ENCODE data around the gene ZNF808.
"Not testable (repeated sequence)": the region's sequence is repeated elsewhere in the genome, so short reads cannot be mapped to it uniquely, and the experiment has no call there.

ZNF808 gene

DNA sequence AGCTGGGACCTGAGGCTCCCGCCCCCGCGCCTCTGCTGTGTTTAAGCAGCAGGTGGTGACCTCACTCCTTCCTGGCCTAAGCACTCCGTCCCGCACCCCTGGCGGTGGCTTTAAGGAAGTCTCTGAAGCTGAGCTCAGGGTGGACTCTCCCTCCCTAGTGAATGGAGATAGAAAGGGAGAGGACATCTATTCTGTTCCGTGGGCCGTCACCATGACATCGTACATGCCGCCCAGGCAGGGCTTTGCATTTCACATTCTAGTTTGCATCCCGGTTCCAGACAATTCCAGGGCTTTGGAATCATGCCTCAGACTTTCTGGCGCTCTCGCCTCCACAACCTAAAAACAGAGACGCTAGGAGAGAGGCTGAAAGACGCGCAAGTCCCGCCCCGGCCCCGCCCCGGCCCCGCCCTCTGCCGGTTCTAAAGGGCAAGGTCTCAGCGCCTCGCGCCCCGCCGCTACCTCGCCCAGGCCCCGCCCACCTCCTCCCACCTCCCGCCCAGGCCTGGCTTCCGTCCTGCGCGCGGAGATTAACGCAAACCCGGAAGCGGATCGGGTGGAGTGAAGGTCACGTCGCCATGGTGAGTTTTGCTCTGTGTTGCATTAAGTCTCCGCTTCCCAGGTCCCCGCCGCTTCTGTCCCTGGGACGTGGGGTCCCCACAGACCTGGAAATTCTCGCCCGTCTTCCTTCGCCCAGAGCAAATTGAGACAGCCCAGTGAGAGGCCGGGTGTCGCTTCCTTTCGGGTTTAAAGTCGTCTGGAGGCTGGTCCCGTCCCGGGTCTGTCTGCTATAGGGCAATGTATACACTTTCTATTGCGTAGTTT lies at the start of gene ZNF808:
Gene ZNF808, plus strand, starts transcription at position 535 of the 822 bp plus-strand sequence. CDS start 15,617 bp downstream, outside the sequence.
- Mint-ChIP-seq H3K27ac (peak within 1 kb of the TSS; percentile 98), H3K9me3 (peaks cover 29% of the 10 kb centered on the region), H3K36me3 (ENCODE audit: low read depth) (peaks cover 29% of the 10 kb centered on the region), H3K4me3 (peak within 1 kb of the TSS; percentile 99), H3K4me1 (ENCODE audit: low read depth) (peaks cover 14% of the 10 kb centered on the region), H3K27me3 (ENCODE audit: low read depth) (no peaks in the 10 kb centered on the region)
- peak; percentile 86 for DNase-seq (ENCODE audit: low spot score)

DNA sequence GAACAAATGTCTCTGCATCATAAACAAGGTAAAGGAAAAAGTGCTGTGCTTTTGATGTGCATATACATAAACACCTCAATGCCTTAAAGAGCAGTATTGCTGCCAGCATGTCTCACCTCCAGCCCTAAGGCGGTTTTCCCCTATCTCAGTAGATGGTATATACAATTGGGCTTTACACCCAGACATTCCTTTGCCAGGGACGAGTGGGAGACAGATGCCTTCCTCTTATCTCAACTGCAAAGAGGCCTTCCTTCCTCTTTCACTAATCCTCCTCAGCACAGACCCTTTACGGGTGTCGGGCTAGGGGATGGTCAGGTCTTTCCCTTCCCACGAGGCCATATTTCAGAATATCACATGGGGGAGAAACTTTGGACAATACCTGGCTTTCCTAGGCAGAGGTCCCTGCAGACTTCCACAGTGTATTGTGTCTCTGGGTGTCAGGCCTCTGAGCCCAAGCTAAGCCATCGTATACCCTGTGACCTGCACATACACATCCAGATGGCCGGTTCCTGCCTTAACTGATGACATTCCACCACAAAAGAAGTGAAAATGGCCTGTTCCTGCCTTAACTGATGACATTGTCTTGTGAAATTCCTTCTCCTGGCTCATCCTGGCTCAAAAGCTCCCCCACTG lies 43.2 kb upstream of the ZNF808 start:
- not testable (repeated sequence) for H3K4me1 Mint-ChIP-seq (ENCODE audit: low read depth); H3K27me3 Mint-ChIP-seq (ENCODE audit: low read depth); H3K36me3 Mint-ChIP-seq (ENCODE audit: low read depth); H3K4me3 Mint-ChIP-seq; H3K27ac Mint-ChIP-seq; DNase-seq (ENCODE audit: low spot score)
- H3K9me3 Mint-ChIP-seq, result peaks cover 45% of the 10 kb centered on the region

DNA sequence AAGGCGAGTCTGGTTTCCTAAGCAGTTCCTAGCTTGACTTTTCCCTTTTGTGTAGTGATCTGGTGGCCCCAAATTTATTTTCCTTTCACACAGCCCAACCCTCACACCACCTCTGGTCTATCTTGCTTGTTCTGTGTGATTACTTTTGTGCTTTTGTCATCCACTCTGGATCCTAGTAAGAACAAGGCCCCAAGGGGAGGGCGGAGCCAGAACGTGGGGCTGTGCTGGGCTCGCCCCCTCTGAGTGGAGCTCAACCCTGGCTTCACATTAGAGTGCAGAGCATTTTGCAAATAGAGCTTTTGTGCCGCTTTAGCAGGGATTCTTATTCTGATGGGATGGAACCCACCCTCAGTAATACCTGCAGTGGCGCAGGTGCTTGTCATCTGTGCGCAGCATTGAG lies 42.4 kb upstream of the ZNF808 start:
- H3K4me1 Mint-ChIP-seq (ENCODE audit: low read depth); H3K27ac Mint-ChIP-seq: not testable (repeated sequence)
- peaks cover 46% of the 10 kb centered on the region for H3K9me3 Mint-ChIP-seq

DNA sequence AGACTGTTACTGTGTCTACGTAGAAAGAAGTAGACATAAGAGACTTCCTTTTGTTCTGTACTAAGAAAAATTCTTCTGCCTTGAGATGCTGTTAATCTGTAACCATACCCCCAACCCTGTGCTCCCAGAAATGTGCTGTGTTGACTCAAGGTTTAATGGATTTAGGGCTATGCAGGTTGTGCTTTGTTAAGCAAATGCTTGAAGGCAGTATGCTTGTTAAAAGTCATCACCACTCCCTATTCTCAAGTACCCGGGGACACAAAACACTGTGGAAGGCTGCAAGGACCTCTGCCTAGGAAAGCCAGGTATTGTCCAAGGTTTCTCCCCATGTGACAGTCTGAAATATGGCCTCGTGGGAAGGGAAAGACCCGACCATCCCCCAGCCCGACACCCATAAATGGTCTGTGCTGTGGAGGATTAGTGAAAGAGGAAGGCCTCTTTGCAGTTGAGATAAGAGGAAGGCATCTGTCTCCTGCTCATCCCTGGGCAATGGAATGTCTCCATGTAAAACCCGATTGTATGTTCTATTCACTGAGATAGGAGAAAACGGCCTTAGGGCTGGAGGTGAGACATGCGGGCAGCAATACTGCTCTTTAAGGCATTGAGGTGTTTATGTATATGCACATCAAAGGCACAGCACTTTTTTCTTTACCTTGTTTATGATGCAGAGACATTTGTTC lies 41.8 kb upstream of the ZNF808 start:
- not testable (repeated sequence) for H3K27ac Mint-ChIP-seq; H3K36me3 Mint-ChIP-seq (ENCODE audit: low read depth); H3K4me3 Mint-ChIP-seq; H3K27me3 Mint-ChIP-seq (ENCODE audit: low read depth); H3K4me1 Mint-ChIP-seq (ENCODE audit: low read depth); DNase-seq (ENCODE audit: low spot score)
- peaks cover 44% of the 10 kb centered on the region for H3K9me3 Mint-ChIP-seq

More for the DNA sequence above, 42.4 kb upstream of the ZNF808 start:
- not testable (repeated sequence) for DNase-seq (ENCODE audit: low spot score); H3K36me3 Mint-ChIP-seq (ENCODE audit: low read depth); H3K27me3 Mint-ChIP-seq (ENCODE audit: low read depth); H3K4me3 Mint-ChIP-seq

DNA sequence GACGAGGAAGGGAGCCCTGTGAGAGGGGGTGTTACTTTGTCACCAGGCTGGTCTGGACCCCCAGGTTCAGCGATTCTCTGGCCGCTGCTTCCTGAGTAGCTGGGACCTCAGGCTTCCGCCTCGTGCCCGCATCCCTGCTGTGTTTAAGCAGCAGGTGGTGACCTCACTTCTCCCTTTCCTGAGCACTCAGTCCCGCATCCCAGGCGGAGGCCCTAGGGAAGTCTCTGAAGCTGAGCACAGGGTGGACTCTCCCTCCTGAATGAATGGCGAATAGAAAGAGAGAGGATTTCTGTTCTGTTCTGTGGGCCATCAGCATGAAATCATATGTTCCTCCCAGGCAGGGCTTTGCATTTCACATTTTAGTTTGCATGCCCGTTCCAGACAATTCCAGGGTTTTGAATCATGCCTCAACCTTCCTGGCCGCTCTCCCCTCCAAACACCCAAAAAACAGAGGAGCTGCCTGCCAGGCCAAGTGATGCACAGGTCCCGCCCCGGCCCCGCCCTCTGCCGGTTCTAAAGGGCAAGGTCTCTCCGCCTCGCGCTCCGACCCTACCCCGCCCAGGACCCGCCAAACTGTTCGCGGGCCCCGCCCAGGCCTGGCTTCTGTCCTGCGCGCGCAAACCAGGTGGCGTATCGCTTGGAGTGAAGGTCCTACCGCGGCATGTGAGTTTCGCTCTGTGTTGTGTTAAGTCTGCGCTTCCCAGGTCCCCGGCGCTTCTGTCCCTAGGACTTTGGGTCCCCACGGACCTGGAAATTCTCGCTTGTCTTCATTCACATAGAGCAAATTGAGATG lies 35.1 kb upstream of the ZNF808 start:
- no peak for DNase-seq (ENCODE audit: low spot score)
- H3K27ac Mint-ChIP-seq, result no peak overlapping the region
- H3K9me3 Mint-ChIP-seq, result peaks cover 41% of the 10 kb centered on the region
- H3K27me3 Mint-ChIP-seq (ENCODE audit: low read depth), result no peaks in the 10 kb centered on the region
- peaks cover 2% of the 10 kb centered on the region for H3K36me3 Mint-ChIP-seq (ENCODE audit: low read depth)
- H3K4me1 Mint-ChIP-seq (ENCODE audit: low read depth), result no peaks in the 10 kb centered on the region
- H3K4me3 Mint-ChIP-seq, result no peak overlapping the region

DNA sequence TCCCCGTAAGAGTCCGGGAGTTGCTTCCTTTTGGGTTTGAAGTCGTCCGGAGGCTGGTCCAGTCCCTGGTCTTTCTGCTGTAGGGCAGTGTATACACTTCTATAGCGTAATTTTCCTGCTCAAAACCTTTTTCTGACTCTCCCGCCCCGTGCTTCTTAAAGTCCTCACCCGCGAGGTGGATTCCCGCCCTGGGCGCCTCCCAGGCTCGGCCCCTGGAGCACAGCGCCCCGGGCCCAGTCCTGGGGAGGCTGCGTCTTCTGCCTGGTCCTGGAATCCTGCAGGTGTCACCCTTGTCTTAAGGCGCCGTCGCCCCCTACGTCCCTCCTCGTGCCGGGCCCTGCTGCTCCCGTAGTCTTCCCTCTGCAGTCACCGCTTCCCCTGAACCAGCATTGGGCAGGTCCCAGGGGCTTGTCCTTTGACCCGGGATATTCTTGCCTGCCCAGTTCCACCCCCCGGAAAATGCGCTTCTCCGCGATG lies 34.4 kb upstream of the ZNF808 start:
- DNase-seq (ENCODE audit: low spot score), result no peak
- peaks cover 47% of the 10 kb centered on the region for H3K9me3 Mint-ChIP-seq
- H3K4me3 Mint-ChIP-seq, result no peak overlapping the region
- no peaks in the 10 kb centered on the region for H3K4me1 Mint-ChIP-seq (ENCODE audit: low read depth)
- H3K36me3 Mint-ChIP-seq (ENCODE audit: low read depth), result peaks cover 2% of the 10 kb centered on the region
- no peak overlapping the region for H3K27ac Mint-ChIP-seq
- no peaks in the 10 kb centered on the region for H3K27me3 Mint-ChIP-seq (ENCODE audit: low read depth)

DNA sequence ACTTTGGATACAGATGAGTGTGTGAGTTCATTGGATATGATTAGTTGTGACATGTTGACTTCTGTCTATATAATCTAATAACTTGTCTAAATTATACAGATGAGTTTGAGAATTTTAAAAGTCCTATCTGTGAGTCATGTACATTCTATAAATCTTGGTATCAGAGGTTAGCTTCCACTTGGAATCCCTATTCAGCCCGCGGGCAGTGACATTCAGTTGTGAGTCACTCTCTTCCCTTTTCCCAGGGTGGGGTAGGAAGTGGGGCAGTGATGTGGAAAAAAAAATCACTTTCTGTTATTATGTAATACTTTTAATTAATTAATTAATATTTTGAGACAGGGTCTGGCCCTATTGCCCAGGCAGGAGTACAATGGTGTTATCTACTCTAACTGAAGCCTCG lies 33.0 kb upstream of the ZNF808 start:
- peaks cover 2% of the 10 kb centered on the region for H3K36me3 Mint-ChIP-seq (ENCODE audit: low read depth)
- no peak overlapping the region for H3K27ac Mint-ChIP-seq
- H3K27me3 Mint-ChIP-seq (ENCODE audit: low read depth), result no peaks in the 10 kb centered on the region
- no peak overlapping the region for H3K4me3 Mint-ChIP-seq
- H3K4me1 Mint-ChIP-seq (ENCODE audit: low read depth), result no peaks in the 10 kb centered on the region
- peaks cover 48% of the 10 kb centered on the region for H3K9me3 Mint-ChIP-seq
- no peak for DNase-seq (ENCODE audit: low spot score)

DNA sequence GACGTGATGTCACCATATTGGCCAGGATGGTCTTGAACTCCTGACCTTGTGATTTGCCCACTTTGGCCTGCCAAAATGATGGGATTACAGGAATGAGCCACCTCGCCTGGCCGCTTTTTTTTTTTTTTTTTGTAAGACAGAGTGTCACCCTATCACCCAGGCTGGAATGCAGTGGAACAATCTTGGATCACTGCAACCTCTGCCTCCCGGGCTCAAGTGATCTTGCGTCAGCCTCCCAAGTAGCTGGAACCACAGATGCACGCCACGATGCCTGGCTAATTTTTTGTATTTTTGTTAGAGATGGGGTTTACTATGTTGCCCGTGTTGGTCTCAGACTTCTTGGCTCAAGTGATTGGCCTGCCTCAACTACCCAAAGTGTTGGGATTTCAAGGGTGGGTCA lies 28.9 kb upstream of the ZNF808 start:
- Mint-ChIP-seq H3K27me3 (ENCODE audit: low read depth) (no peaks in the 10 kb centered on the region), H3K36me3 (ENCODE audit: low read depth) (peaks cover 2% of the 10 kb centered on the region), H3K9me3 (peaks cover 49% of the 10 kb centered on the region), H3K27ac (no peak overlapping the region), H3K4me3 (no peak overlapping the region), H3K4me1 (ENCODE audit: low read depth) (no peaks in the 10 kb centered on the region)
- DNase-seq (ENCODE audit: low spot score), result no peak

DNA sequence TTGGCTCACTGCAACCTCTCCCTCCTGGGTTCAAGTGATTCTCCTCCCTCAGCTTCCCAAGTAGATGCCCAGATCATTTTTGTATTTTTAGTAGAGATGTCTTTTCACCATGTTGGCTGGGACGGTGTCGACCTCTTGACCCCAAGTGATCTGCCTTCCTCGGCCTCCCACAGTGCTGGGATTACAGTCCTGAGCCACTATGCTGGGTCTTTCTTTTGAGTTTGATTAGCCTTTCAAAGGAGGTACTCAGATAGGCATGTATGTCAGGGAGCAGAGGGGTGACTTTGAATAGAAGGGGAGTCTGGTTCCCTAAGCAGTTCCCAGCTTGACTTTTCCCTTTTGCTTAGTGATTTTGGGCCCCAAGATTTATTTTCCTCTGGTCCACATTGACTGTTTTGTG lies 27.0 kb upstream of the ZNF808 start:
- H3K4me1 Mint-ChIP-seq (ENCODE audit: low read depth); H3K4me3 Mint-ChIP-seq: not testable (repeated sequence)

DNA sequence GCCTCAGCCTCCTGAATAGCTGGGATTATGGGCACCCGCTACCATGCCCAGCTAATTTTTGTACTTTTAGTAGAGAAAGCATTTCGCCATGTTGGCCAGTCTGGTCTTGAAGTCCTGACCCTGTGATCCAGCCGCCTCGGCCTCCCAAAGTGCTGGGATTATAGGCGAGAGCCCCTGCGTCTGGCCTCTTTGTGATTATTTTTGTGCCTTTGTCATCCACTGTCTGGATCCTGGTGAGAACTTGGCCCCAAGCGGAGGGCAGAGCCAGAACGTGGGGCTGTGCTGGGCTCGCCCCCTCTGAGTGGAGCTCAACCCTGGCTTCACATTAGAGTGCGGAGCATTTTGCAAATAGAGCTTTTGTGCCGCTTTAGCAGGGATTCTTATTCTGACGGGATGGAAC lies 26.5 kb upstream of the ZNF808 start:
- peaks cover 49% of the 10 kb centered on the region for H3K9me3 Mint-ChIP-seq
- H3K27me3 Mint-ChIP-seq (ENCODE audit: low read depth); H3K36me3 Mint-ChIP-seq (ENCODE audit: low read depth): not testable (repeated sequence)

More for the DNA sequence above, 27.0 kb upstream of the ZNF808 start:
- H3K27me3 Mint-ChIP-seq (ENCODE audit: low read depth); DNase-seq (ENCODE audit: low spot score); H3K27ac Mint-ChIP-seq; H3K36me3 Mint-ChIP-seq (ENCODE audit: low read depth): not testable (repeated sequence)
- H3K9me3 Mint-ChIP-seq, result peaks cover 49% of the 10 kb centered on the region

DNA sequence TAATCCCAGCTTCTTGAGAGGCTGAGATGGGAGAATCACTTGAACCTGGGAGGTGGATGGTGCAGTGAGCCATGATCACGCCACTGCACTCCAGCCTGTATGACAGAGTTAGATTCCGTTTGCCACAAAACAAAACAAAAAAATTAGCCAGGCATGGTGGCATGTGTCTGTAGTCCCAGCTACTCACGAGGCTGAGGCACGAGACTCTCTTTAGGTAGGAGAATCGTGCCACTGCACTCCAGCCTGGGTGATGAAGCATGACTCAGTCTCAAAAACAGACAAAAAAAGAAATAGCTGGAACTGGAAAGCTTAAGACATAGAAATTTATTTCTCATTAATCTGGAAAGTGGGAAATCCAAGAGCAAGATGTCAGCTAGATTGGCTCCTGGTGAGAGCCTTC lies 20.2 kb upstream of the ZNF808 start:
- no peaks in the 10 kb centered on the region for H3K27me3 Mint-ChIP-seq (ENCODE audit: low read depth)
- H3K4me1 Mint-ChIP-seq (ENCODE audit: low read depth), result no peaks in the 10 kb centered on the region
- H3K9me3 Mint-ChIP-seq, result peaks cover 59% of the 10 kb centered on the region
- no peak for DNase-seq (ENCODE audit: low spot score)
- H3K27ac Mint-ChIP-seq, result no peak overlapping the region
- no peak overlapping the region for H3K4me3 Mint-ChIP-seq
- H3K36me3 Mint-ChIP-seq (ENCODE audit: low read depth), result peaks cover 1% of the 10 kb centered on the region

More for the DNA sequence above, 26.5 kb upstream of the ZNF808 start:
- not testable (repeated sequence) for H3K27ac Mint-ChIP-seq; DNase-seq (ENCODE audit: low spot score); H3K4me3 Mint-ChIP-seq; H3K4me1 Mint-ChIP-seq (ENCODE audit: low read depth)

DNA sequence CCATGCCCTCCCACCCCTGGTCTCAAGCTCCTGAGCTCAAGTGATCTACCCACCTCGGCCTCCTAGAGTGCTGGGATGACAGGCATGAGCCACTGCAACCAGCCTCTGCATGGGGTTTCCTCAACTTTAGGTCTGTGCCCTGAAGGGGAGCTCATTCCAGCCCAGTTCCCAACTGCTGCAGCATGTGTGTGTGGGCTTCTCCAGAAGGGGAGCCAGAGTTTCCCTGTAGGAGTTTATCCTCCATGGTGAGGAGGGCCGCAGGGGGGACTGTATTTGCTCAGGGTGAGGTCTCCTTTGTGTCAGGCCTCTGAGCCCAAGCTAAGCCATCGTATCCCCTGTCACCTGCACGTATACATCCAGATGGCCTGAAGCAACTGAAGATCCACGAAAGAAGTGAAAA lies 11.3 kb upstream of the ZNF808 start:
- no peak overlapping the region for H3K27ac Mint-ChIP-seq
- DNase-seq (ENCODE audit: low spot score), result no peak
- no peaks in the 10 kb centered on the region for H3K4me1 Mint-ChIP-seq (ENCODE audit: low read depth)
- peaks cover 74% of the 10 kb centered on the region for H3K9me3 Mint-ChIP-seq
- no peak overlapping the region for H3K4me3 Mint-ChIP-seq
- no peaks in the 10 kb centered on the region for H3K27me3 Mint-ChIP-seq (ENCODE audit: low read depth)
- peaks cover 6% of the 10 kb centered on the region for H3K36me3 Mint-ChIP-seq (ENCODE audit: low read depth)

DNA sequence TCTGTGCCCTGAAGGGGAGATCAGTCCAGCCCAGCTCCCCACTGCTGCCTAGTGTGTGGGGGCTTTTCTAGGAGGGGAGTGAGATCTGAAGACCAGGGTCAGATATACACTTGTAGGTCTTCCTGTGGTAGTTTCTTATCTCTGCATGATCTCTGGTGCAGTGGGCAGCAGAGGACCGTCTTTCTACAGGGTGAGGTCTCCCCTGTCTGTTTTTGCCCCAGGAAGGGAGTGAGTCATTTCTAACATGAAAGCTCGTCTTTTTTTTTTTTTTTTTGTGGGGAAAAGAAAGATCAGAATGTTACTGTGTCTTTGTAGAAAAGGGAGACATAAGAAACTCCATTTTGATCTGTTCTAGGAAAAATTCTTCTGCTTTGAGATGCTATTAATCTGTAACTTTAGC lies 8.8 kb upstream of the ZNF808 start:
- Mint-ChIP-seq H3K9me3 (peaks cover 72% of the 10 kb centered on the region), H3K27ac (no peak overlapping the region), H3K36me3 (ENCODE audit: low read depth) (peaks cover 6% of the 10 kb centered on the region), H3K27me3 (ENCODE audit: low read depth) (no peaks in the 10 kb centered on the region), H3K4me3 (no peak overlapping the region), H3K4me1 (ENCODE audit: low read depth) (no peaks in the 10 kb centered on the region)
- no peak for DNase-seq (ENCODE audit: low spot score)
